Naive B cell (primary cell): ENCODE data around the gene TTC7B. TPM values are rescaled to one million over a fixed set of nuclear protein-coding genes. Genes with fewer than 3 reads are reported as not detected.

Source experiments
- ATAC-seq, 2 donors: fragments of 150-1000 bp; cut with Tn5 transposase; 2 replicates each; pipeline ENCODE4 v1.10.0; 2021; ENCODE audit warnings: low read depth in 2 of 2, mild to moderate bottlenecking in 2 of 2, moderate library complexity in 2 of 2
- DNase-seq: peaks from one replicate; pipeline ENCODE4 v3.0.0; 2022
- H3K27ac Mint-ChIP-seq, 6 donors: one replicate each; pipeline ENCODE4 v1.8.0; 2020 to 2022; ENCODE audit warnings: mild to moderate bottlenecking in 6 of 6, mixed read lengths in 6 of 6, moderate library complexity in 5 of 6, inconsistent platforms in 2 of 6
- H3K27me3 Mint-ChIP-seq, 3 donors: one replicate each; pipeline ENCODE4 v1.8.0; 2021 to 2022; ENCODE audit warnings: mixed read lengths in 3 of 3, mild to moderate bottlenecking in 1 of 3
- H3K36me3 Mint-ChIP-seq, 2 donors: one replicate each; pipeline ENCODE4 v1.8.0; 2020 to 2022; ENCODE audit warnings: mixed read lengths in 2 of 2, inconsistent platforms in 1 of 2, mild to moderate bottlenecking in 1 of 2
- H3K4me1 Mint-ChIP-seq, 3 donors: one replicate each; pipeline ENCODE4 v1.8.0; 2020 to 2022; ENCODE audit warnings: mixed read lengths in 3 of 3, inconsistent platforms in 1 of 3, mild to moderate bottlenecking in 1 of 3, moderate library complexity in 1 of 3
- H3K4me3 Mint-ChIP-seq, 8 donors: one replicate each; pipeline ENCODE4 v1.8.0; 2020 to 2022; ENCODE audit warnings: mild to moderate bottlenecking in 8 of 8, mixed read lengths in 8 of 8, moderate library complexity in 8 of 8, inconsistent platforms in 2 of 8
- H3K9me3 Mint-ChIP-seq, 7 donors: one replicate each; pipeline ENCODE4 v1.8.0; 2020 to 2022; ENCODE audit warnings: mixed read lengths in 7 of 7, mild to moderate bottlenecking in 5 of 7, inconsistent platforms in 2 of 7, moderate library complexity in 1 of 7
- polyA plus RNA-seq, 6 donors: library from polyadenylated mRNA; unstranded; fragments of 300-500 nt; fragmentation: Illumina TruSeq; gene quantifications; one replicate each; pipeline ENCODE4 v1.2.3, GENCODE V29; 2021; ENCODE audit warnings: low read depth in 6 of 6

The TTC7B gene
- polyA plus RNA-seq, 6 donors from 2014 or later = 0.39 to 1.2 TPM; not detected in 4

DNA sequence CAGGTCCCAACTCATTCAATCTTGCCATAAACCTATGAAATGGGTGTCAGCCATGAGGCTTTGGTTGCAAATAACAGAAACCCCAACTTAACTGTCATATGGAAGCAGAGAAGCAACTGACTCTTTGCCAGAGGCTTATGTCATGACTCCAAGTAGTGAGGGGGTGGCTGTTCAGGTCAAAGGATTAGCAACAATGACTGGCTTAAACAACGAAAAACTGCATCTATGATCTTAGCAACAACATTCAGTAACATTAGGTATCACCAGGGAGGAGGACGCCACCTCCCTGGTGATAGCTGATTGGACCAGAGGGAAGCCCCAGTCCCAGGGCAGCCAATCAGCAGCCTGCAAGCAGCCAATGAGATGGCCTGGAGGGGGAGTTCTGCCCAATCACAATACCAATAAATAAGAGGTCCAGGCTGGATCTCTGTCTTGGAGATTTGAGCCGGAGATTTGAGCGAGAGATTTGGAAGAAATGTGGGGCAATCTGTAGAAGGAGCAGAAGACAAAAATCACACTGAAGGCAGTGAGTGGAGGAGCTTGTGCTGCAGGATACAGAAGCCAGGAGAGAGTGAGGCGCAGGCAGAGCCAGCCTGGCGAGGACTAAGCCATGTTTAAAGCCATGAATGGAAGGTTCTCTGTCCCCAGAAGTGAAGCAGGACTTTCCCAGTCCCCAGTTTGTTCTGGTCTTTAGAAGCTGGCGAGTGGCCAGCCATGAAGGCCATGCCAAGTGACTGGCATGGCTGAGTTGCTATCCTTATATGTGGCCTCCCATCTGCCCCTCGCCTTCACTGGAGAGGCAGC is 326.1 kb downstream of the TTC7B start:
- no peak overlapping the region for H3K27ac Mint-ChIP-seq
- peaks cover 0 to 12% (median 0%) of the 10 kb centered on the region in 7 donors for H3K9me3 Mint-ChIP-seq
- H3K27me3 Mint-ChIP-seq = peaks cover 0 to 8% (median 0%) of the 10 kb centered on the region in 3 donors
- H3K4me3 Mint-ChIP-seq = no peak overlapping the region
- ATAC-seq (no peak), DNase-seq (no peak)
- peaks cover 0 to 4% (median 0%) of the 10 kb centered on the region in 3 donors for H3K4me1 Mint-ChIP-seq
- no peaks in the 10 kb centered on the region for H3K36me3 Mint-ChIP-seq

DNA sequence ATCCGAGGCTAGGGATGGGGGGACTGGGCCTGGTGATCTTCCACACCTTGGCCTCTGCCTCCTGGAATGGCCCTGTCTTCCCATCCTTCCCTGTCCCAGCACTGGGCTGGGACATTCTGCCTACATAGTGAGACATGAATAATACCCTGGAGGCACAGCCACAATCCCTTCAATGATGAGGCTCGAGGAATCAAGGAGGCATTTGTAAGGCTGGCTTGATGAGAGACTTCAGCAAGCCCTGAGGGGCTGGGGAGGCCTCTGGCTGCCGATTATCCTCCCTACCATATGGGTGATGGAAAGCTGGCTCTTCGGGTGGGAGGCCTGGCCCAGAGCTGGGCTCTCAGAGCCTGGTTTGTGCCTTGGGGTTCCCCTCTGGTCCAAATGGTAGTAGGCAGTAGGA is 326.9 kb downstream of the TTC7B start:
- Mint-ChIP-seq H3K36me3 (no peaks in the 10 kb centered on the region), H3K4me1 (peaks cover 0 to 4% (median 0%) of the 10 kb centered on the region in 3 donors)
- ATAC-seq = no peak

DNA sequence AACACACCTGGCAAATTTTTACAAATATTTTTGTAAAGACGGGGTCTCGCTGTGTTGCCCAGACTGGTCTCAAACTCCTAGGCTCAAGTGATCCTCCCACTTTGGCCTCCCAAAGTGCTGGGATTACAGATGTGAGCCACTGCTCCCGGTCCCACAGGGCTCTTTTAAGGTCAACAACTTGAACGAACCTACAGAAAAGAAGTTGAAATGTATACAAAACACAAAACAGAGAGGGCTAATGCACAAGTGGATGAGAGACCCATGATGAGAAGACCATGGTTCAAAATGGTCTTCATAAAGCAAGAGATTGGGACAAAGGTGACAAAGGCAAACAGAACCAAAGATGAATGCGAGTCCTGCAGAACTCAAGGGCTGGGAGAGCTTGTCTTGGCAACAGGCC is 328.0 kb downstream of the TTC7B start:
- H3K36me3 Mint-ChIP-seq = no peaks in the 10 kb centered on the region
- DNase-seq = no peak
- peaks cover 4 to 18% (median 6%) of the 10 kb centered on the region in 3 donors for H3K27me3 Mint-ChIP-seq
- H3K4me1 Mint-ChIP-seq = peaks cover 0 to 4% (median 4%) of the 10 kb centered on the region in 3 donors
- H3K4me3 Mint-ChIP-seq = no peak overlapping the region
- H3K9me3 Mint-ChIP-seq = peaks cover 0 to 4% (median 2%) of the 10 kb centered on the region in 7 donors
- no peak for ATAC-seq
- H3K27ac Mint-ChIP-seq = peak overlapping the region in 1 of 6 donors; percentile 15

More for the DNA sequence above, 326.9 kb downstream of the TTC7B start:
- Mint-ChIP-seq H3K4me3 (no peak overlapping the region), H3K9me3 (peaks cover 0 to 6% (median 0%) of the 10 kb centered on the region in 7 donors), H3K27me3 (peaks cover 3 to 13% (median 3%) of the 10 kb centered on the region in 3 donors), H3K27ac (no peak overlapping the region)
- DNase-seq = no peak

DNA sequence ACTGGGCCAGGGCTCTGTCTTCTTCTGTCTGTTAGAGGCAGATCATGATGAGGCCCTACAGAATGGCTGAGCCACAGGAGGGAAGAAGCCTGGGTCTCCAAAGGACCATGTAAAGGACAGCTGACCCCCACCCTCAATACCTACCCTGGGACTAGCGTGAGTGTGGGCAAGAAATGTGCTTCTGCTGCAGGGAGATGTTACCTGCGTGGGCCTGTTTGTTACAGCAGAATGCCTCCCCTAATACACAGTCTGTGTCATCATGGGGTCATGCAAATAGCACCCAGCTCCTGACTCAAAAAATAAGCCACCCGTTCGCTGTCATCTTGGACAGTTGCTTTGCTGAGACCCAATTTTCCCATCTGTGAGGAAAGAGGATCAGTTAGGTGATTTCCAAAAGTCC is 328.8 kb downstream of the TTC7B start:
- Mint-ChIP-seq H3K27me3 (peaks cover 4 to 20% (median 6%) of the 10 kb centered on the region in 3 donors), H3K27ac (no peak overlapping the region), H3K4me3 (no peak overlapping the region), H3K9me3 (peaks cover 0 to 4% (median 0%) of the 10 kb centered on the region in 7 donors), H3K36me3 (no peaks in the 10 kb centered on the region), H3K4me1 (peaks cover 0 to 4% (median 4%) of the 10 kb centered on the region in 3 donors)
- DNase-seq (no peak), ATAC-seq (no peak)

DNA sequence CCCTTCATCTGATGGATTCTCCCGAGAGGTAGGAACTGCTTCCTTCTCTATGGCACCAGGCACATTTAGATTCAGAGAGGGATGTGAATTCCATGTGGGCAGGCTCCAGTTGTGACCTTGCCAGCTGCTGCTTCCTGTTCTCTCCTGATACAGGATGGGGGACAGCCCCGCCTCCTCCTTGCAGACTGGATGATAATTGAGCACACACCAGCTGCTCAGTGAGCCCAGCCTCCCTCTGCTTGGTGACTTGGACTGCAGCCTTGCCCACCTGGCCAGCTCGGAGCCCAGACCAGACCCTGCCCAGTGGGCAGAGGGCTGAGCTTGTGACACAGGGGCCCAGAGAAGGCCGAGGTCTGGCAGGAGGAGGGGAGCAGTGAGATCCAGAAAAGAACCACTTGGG is 329.2 kb downstream of the TTC7B start:
- H3K4me1 Mint-ChIP-seq = peaks cover 0 to 4% (median 4%) of the 10 kb centered on the region in 3 donors
- H3K27me3 Mint-ChIP-seq = peaks cover 4 to 25% (median 6%) of the 10 kb centered on the region in 3 donors
- no peak overlapping the region for H3K27ac Mint-ChIP-seq
- peaks cover 0 to 6% (median 2%) of the 10 kb centered on the region in 7 donors for H3K9me3 Mint-ChIP-seq
- DNase-seq (no peak), ATAC-seq (no peak)
- no peak overlapping the region for H3K4me3 Mint-ChIP-seq
- no peaks in the 10 kb centered on the region for H3K36me3 Mint-ChIP-seq

DNA sequence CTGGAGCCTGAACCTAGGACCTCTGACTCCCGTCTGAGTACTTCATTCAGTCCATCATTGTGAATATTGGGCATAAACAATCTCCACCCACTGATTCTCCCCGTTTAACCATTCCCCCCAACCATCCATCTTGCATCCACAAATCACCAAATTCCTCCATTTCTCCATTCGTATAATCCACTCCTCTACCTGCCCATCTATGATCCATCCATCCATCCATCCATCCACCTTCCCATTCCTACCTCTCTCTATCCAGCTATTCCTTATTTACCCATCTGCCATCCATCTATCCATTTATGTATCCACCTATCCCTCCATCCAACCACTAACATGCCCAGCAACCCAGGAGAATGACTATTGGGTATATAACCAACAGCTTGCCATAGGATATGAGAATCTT is 331.9 kb downstream of the TTC7B start:
- no peak for ATAC-seq
- no peak for DNase-seq
- Mint-ChIP-seq H3K27ac (no peak overlapping the region), H3K4me3 (no peak overlapping the region), H3K4me1 (peaks cover 0 to 4% (median 0%) of the 10 kb centered on the region in 3 donors), H3K36me3 (peaks cover 4 to 7% of the 10 kb centered on the region in 2 donors), H3K9me3 (peaks cover 2 to 15% (median 5%) of the 10 kb centered on the region in 7 donors), H3K27me3 (peaks cover 4 to 26% (median 6%) of the 10 kb centered on the region in 3 donors)

DNA sequence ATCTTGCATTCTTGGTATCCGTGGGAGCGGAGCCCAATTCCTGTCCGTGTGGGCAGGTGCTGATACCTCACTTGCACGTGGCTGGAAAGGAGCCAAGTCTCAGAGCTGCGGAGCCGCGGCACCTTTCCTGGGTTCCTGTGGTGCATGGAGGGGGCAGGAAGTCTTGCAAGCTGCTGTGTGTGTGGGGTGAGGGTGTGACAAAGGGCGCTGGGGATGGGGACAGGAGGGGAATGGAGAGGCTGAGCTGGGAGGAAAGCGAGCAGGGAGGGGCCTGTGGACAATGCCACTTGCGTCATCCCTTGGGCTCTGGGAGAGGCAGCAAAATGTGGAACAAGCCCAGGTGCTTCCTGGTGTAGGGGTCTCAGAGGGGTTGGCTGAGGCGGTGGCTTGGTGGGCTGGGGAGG is 332.7 kb downstream of the TTC7B start:
- H3K27me3 Mint-ChIP-seq = peaks cover 4 to 26% (median 6%) of the 10 kb centered on the region in 3 donors
- peaks cover 4 to 7% of the 10 kb centered on the region in 2 donors for H3K36me3 Mint-ChIP-seq
- peak overlapping the region in 1 of 6 donors; percentile 69 for H3K27ac Mint-ChIP-seq
- peaks cover 2 to 15% (median 5%) of the 10 kb centered on the region in 7 donors for H3K9me3 Mint-ChIP-seq
- ATAC-seq (no peak), DNase-seq (no peak)
- H3K4me1 Mint-ChIP-seq = peaks cover 0 to 4% (median 0%) of the 10 kb centered on the region in 3 donors
- H3K4me3 Mint-ChIP-seq = no peak overlapping the region

DNA sequence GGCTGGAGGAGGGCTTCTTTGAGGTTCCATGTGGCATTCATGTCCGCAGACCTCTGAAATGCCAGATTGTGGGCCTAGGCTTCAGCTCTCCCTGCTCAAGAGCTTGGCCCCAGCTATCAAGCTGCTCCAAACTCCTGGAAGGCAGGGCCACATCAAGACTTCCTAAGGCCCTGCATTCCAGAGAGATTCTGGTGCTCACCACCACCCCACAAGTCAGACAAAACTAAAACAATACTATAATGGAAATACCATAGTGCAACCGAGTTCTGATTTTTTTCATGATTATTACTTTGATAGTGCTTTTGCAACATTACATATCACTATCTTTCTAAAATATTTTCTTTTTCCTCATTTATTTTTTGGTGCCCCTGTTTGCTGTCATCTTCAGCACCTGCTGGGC is 333.1 kb downstream of the TTC7B start:
- Mint-ChIP-seq H3K4me1 (peaks cover 0 to 4% (median 0%) of the 10 kb centered on the region in 3 donors), H3K4me3 (no peak overlapping the region)
- ATAC-seq = no peak

DNA sequence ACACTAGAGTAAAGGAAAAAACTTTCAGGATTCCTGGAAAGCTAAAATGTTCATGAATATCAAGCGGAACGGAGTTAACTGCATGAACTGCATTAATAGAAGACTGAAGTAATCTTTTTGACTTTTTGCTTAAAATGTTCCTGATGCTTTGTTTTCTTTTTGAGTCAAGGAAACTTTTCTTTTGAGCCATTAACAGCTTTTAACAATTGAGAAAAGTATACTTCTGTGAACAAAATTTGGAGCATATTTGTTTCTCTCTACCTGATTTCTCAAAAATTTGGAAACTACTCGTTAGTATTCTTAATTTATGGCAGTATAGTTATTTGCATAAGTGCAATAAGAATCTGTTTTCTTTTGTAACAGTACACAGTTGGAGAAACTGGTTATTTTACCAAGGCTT is 340.9 kb downstream of the TTC7B start:
- ATAC-seq (no peak), DNase-seq (no peak)
- Mint-ChIP-seq H3K9me3 (peaks cover 11 to 76% (median 38%) of the 10 kb centered on the region in 7 donors), H3K4me1 (no peaks in the 10 kb centered on the region), H3K27me3 (peaks cover 8 to 18% (median 17%) of the 10 kb centered on the region in 3 donors), H3K36me3 (peaks cover 21 to 23% of the 10 kb centered on the region in 2 donors), H3K4me3 (no peak overlapping the region), H3K27ac (no peak overlapping the region)

More for the DNA sequence above, 333.1 kb downstream of the TTC7B start:
- Mint-ChIP-seq H3K27me3 (peaks cover 4 to 26% (median 8%) of the 10 kb centered on the region in 3 donors), H3K9me3 (peaks cover 2 to 18% (median 5%) of the 10 kb centered on the region in 7 donors), H3K36me3 (peaks cover 4 to 7% of the 10 kb centered on the region in 2 donors), H3K27ac (no peak overlapping the region)
- DNase-seq = no peak

Other genes starting within 250 kb of the TTC7B start
- gene RPS6KA5, start 244.2 kb upstream of the TTC7B start, polyA plus RNA-seq = 10 to 100 TPM; 21.2 to 33.3 (median 27.8) TPM